GM18858 (cell line): ENCODE data around the gene NTSR1.

Source experiments
- ATAC-seq: cut with Tn5 transposase; IDR thresholded peaks from one replicate; pipeline ENCODE4 v1.9.1; 2021; ENCODE audit not compliant: unreplicated experiment

Gene NTSR1

DNA sequence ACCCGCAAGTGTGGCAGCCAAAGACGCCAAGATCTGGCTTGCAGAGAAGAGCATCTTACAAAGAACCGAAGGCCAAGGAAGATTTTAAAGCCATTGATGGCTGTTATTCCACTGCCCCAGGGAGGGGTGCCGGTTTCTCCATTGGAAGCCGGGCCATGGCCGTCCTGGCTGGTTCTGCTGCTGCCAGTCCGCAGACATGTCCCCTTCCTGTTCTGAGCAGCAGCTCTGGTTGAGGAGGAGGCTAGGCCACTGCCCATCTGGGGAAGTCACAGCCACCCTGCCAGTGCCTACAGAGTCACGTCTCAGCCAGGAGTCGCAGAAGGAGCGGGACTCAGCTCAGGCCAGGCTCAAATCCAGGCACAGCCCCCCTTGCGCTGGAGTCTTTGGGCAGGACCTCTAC, 45.0 kb downstream of the NTSR1 start:
- no peak for ATAC-seq

GRCh38 chr20:62754122-62754990, 45.7 kb downstream of the NTSR1 start:
- ATAC-seq, result no peak

DNA sequence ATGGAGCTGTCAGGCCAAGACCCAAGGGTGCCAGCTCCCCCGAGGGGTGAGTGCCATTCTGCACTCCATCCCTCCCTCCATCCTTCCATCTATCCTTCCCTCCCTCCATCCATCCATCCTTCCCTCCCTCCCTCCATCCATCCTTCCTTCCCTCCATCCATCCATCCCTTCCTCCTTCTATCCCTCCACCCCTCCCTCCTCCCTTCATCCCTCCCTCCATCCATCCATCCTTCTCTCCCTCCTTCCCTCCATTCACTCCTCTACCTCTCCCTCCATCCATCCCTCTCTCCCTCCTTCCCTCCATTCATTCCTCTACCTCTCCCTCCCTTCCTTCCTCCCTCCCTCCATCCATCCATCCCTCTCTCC, 46.3 kb downstream of the NTSR1 start:
- ATAC-seq, result no peak

GRCh38 chr20:62755817-62756724, 47.4 kb downstream of the NTSR1 start:
- ATAC-seq, result no peak

DNA sequence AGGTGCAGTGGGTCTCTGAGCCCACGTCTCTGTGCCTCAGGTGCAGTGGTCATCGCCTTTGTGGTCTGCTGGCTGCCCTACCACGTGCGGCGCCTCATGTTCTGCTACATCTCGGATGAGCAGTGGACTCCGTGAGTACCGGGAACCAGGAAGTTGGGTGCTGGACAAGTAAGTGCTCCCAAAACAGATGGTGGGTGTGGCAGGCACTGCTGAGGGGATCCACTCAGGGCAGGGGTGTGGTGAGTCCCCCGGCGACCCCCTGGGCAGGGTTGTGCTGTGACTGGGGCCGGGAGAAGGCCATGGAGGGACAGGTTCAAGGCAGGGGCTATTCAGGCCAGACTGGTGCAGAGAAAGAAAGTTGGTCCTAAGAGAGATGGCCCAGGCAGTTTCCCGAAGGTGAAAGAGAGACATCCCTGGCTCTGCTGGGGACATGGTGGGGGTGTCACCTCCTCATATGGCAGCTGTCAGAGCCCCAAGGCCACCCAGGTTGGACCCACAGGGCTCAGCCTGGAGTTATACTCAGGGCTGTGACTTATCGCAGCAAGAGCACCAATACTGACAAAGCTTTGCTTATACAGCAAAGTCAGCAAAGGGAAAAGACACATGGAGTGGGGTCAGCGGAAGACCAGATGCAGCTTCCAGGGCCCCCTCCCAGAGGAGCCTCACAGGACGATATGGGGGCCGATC, 49.7 kb downstream of the NTSR1 start:
- no peak for ATAC-seq

GRCh38 chr20:62759981-62760431, 51.4 kb downstream of the NTSR1 start:
- ATAC-seq, result no peak

- ATAC-seq, result no peak
These were observed 51.8 kb downstream of the NTSR1 start for GRCh38 chr20:62760471-62760855.

GRCh38 chr20:62760856-62761758, 52.5 kb downstream of the NTSR1 start:
- no peak for ATAC-seq

DNA sequence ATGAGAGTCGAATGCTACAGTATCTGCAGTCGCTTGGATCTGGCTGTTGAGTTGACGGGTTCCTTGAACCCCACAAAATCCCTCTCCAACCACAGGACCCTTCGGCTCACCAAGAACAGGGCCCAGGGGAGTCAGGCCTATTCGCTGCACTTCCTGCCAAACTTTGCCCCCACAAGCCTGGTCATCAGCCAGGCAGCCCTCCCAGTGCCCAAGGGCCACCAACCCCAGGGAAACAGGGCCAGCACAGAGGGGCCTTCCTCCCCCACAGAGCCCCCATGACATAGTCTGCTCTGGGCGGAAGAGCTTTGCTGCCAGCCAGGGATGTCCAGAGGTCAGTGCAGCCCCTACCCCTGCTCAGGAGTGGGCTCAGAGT, 53.1 kb downstream of the NTSR1 start:
- no peak for ATAC-seq

DNA sequence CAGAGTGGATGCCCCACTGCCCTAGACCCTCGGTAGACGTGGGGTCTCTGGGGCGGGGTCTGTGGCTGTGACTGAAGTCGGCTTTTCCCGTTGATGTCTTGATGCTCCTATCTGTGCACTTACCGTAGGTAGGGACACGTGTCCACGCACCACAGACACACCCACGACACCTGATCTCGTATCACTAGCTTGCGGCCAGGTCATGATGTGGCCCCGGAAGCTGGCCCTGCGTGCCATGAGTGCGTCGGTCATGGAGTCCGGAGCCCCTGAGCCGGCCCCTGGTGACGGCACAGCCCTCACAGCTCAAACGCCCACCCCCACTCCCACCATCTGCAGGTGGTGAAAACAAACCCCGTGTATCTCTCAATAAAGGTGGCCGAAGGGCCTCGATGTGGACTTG, 53.7 kb downstream of the NTSR1 start:
- no peak for ATAC-seq

GRCh38 chr20:62762801-62763368, 54.2 kb downstream of the NTSR1 start:
- ATAC-seq, result no peak

DNA sequence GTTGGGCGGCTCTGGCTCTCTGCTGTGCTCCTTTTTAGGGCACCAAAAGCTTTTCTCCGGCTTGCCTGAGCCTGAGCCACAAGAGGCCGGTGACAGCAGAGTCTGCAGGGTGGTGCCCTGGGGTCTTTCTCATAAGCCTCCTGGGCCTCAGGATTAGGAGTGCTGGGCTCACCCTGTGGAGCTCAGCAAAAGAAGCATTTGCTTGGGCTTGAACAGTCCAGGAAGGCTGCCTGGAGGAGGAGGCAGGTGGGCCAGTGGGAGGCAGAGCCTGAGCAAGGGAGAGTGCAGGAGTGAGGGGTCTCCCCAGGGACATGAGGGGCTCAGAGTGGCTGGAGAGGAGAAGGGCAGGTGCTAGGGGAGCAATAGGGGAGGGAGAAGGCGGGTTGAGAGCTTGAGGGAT, 54.8 kb downstream of the NTSR1 start:
- no peak for ATAC-seq

DNA sequence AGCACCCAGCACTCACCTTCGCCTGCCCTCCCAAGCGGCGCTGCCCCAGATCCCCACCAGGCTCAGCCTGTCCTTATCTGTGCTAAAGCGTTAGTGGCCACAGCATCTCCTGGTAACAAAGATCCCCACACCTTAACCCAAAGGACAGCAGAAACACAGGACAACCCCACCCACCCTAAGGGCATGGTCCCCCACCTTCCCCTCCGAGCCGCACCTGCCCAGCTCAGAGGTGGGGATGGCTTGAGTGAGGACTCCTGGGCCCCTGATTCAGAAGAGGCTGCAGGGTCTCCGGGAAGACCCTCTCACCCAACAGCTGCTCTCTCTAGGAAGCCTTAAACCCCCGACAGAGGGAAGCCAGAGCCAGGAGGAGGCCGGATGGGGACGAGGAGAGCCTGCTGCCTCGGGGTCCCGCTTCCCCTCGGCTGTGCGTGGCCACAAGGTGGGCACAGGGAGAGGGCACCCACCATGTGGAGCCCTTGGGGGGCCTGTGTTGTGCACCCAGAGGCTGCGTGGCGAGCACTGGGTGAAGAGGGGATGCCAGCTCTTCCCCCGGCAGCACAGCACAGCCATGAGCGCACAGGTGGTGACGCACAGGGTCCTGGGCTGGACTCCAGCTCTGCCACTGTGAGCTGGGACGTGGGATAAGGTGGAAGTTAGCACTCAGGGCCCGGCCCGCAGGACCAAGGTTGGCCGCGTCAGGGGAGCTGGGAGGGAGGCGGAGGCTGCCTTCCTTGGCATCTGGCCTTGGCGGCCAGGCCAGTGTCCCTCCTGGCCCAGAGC, 55.7 kb downstream of the NTSR1 start:
- ATAC-seq, result no peak

DNA sequence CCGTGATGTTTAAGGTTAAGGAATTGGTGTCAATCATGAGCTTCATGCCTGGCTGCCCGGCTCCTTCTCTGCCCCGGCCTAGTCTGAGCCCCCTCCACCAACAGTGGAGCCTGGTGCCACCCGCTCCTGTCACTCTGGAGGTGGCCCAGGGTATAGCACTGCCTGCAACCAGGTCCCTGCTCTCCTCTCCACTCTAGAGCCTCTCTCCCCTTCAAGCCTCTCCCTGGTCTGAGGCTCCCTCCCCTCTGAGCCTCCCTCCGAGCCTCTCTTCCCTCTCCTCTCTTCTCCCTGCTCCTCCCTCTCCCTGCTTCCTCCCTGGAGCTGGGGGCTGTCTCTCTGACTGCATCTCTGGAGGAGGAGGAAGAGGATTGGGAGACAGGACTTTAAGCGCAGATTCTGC, 56.4 kb downstream of the NTSR1 start:
- ATAC-seq, result no peak

DNA sequence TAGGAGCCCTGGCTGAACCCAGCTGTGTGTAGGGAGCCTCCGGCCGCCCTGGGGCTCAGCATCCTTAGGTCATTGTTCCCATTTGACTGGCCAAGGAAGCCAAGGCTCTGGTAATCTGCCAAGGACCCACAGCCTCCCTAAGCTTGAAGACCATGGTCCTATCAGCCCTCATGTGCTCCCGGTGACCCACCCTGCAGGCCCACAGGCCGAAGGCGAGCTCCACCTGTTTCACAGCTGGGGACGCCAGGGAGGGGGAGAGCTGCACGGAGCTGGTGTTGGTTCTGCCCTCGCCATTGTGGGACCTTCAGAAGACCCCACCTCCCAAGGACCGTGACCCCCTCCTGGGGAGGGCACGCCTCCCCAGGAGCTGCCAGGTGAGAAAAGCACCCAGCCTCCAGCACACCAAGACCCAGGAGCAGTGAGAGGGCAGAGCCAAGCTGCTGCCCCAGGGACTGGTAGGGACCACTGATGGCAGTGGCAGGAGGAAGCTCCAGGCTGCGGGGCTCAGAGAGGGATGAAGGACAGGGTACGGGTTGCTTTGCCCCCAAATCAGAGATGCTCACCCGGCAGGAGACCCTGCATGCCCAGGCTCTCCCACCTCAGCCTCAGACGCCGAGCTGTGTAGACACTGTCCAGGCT, 56.9 kb downstream of the NTSR1 start:
- no peak for ATAC-seq

- ATAC-seq, result no peak
These were observed 57.4 kb downstream of the NTSR1 start for GRCh38 chr20:62766071-62766450.

GRCh38 chr20:62766716-62767115, 58.1 kb downstream of the NTSR1 start:
- no peak for ATAC-seq

DNA sequence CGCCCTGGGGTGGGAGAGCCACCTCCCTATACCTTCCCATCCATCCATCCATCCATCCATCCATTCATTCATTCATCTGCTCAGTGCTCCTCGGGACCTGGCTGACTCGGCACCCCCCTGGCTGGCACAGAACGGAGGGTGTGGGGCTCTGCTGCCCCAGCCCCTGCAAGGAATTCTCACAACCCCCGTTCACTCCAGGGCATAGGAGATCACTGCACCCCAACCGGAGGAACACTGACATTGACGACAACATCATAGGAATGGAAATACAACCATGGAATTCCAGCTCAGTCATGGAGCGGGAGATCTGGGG, 59.6 kb downstream of the NTSR1 start:
- no peak for ATAC-seq
